ENCODE results near the gene SLC35F6. TPM values are rescaled to one million over a fixed set of nuclear protein-coding genes. Genes with fewer than 3 reads are reported as not detected.

The SLC35F6 gene
- total RNA-seq, 4 donors from 2014 or later, result 76.3 to 114 (median 86.2) TPM

- WGBS, result 83% methylated on average over 1 of the region's 1 CpG
- TF ChIP-seq POLR2A (IDR thresholded peaks at IDR 0.05) (no peak), POLR2AphosphoS5 (IDR thresholded peaks at IDR 0.05) (no peak), EP300 (IDR thresholded peaks at IDR 0.05) (no peak)
- TF ChIP-seq, protein P1, sequence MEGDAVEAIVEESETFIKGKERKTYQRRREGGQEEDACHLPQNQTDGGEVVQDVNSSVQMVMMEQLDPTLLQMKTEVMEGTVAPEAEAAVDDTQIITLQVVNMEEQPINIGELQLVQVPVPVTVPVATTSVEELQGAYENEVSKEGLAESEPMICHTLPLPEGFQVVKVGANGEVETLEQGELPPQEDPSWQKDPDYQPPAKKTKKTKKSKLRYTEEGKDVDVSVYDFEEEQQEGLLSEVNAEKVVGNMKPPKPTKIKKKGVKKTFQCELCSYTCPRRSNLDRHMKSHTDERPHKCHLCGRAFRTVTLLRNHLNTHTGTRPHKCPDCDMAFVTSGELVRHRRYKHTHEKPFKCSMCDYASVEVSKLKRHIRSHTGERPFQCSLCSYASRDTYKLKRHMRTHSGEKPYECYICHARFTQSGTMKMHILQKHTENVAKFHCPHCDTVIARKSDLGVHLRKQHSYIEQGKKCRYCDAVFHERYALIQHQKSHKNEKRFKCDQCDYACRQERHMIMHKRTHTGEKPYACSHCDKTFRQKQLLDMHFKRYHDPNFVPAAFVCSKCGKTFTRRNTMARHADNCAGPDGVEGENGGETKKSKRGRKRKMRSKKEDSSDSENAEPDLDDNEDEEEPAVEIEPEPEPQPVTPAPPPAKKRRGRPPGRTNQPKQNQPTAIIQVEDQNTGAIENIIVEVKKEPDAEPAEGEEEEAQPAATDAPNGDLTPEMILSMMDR (IDR thresholded peaks at IDR 0.05), result no peak
- peaks cover 17% of the 10 kb centered on the region for H3K4me1 ChIP-seq
- H3K4me3 ChIP-seq, result no peak overlapping the region
- H3K36me3 ChIP-seq, result no peaks in the 10 kb centered on the region
- no peak overlapping the region for H3K27ac ChIP-seq
- no peaks in the 10 kb centered on the region for H3K27me3 ChIP-seq
- no peak for DNase-seq (ENCODE audit: low spot score in 2 of 2)
- H3K9me3 ChIP-seq, result no peaks in the 10 kb centered on the region
Observed at GRCh38 chr2:26722911-26723310, 41.2 kb upstream of the SLC35F6 start.

DNA sequence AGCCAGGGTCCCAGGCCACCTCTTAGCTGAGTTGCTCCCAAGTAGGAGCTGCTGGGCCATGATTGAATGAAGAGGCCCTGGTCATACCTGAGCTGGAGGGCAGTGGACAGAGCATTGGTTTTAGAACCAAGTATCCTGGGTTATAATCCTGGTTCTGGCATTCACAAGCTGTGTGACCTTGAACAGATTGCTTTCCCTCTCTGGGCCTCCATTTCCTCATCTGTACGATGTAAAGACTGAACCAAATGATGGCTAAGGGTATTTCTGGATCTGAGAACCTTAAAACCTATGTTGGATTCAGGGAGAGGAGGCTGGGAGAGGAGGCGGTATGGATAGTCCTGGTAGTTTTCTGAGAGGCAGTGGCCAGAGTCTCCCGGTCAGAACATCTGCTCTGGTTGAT, 40.6 kb upstream of the SLC35F6 start:
- no peak for TF ChIP-seq POLR2AphosphoS5 (IDR thresholded peaks at IDR 0.05)
- TF ChIP-seq POLR2A (IDR thresholded peaks at IDR 0.05), result no peak
- TF ChIP-seq, protein P1 (IDR thresholded peaks at IDR 0.05), result no peak
- TF ChIP-seq EP300 (IDR thresholded peaks at IDR 0.05), result no peak
- Histone ChIP-seq H3K36me3 (no peaks in the 10 kb centered on the region), H3K27me3 (no peaks in the 10 kb centered on the region), H3K27ac (peak overlapping the region; percentile 30), H3K9me3 (no peaks in the 10 kb centered on the region), H3K4me3 (no peak overlapping the region), H3K4me1 (peaks cover 17% of the 10 kb centered on the region)
- no peak for DNase-seq (ENCODE audit: low spot score in 2 of 2)
- WGBS, result 97% methylated on average over 3 of the region's 3 CpGs

GRCh38 chr2:26723991-26724750, 39.9 kb upstream of the SLC35F6 start:
- Histone ChIP-seq H3K36me3 (no peaks in the 10 kb centered on the region), H3K27me3 (no peaks in the 10 kb centered on the region), H3K4me1 (peaks cover 17% of the 10 kb centered on the region), H3K9me3 (no peaks in the 10 kb centered on the region), H3K27ac (peak overlapping the region; percentile 30), H3K4me3 (no peak overlapping the region)
- DNase-seq (ENCODE audit: low spot score in 2 of 2), result no peak
- WGBS, result 55% methylated on average over 6 of the region's 14 CpGs
- TF ChIP-seq, protein P1 (IDR thresholded peaks at IDR 0.05), result no peak
- TF ChIP-seq POLR2A (IDR thresholded peaks at IDR 0.05), result no peak
- TF ChIP-seq POLR2AphosphoS5 (IDR thresholded peaks at IDR 0.05), result no peak
- TF ChIP-seq EP300 (IDR thresholded peaks at IDR 0.05), result no peak

DNA sequence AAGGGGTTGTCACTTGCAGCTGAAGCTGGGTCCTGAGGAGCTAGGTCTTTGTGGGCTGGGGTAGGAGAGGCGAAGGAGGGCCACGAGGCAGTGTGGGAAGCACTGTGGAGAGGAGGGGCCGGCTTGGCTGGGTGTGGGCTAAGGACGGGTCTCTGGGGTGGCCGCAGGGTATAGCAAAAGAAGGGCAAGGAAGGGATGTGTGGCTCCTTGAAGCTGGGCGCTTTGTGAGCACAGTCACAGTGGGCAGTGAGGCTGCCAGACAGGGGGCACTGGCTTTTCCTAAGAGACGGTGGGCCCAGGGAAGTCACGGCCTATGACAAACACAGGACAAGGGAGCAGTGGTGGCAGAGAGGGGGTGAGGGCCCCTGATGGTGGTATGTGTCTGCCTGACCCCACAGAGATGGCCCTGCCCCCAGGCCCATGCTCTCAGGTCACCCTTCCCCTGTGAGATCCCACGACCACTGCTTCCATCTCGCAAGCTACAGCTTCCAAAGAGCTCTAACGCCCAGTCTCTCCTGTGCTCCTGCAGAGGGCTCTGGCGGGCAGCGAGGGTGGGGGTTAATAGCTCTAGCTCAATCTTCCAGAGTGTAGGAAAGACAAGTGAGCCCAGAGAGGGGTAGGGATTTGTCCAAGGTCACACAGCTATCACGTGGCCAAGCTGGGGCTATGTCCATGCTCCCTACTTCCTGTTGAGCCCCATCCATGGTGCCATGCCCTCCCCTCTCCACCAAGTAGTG, 39.1 kb upstream of the SLC35F6 start:
- H3K4me3 ChIP-seq, result no peak overlapping the region
- DNase-seq (ENCODE audit: low spot score in 2 of 2), result no peak
- no peaks in the 10 kb centered on the region for H3K36me3 ChIP-seq
- peaks cover 16% of the 10 kb centered on the region for H3K4me1 ChIP-seq
- H3K9me3 ChIP-seq, result no peaks in the 10 kb centered on the region
- TF ChIP-seq POLR2AphosphoS5 (IDR thresholded peaks at IDR 0.05) (no peak), EP300 (IDR thresholded peaks at IDR 0.05) (no peak), POLR2A (IDR thresholded peaks at IDR 0.05) (no peak)
- WGBS, result 80% methylated on average over 12 of the region's 14 CpGs
- H3K27me3 ChIP-seq, result no peaks in the 10 kb centered on the region
- H3K27ac ChIP-seq, result peak overlapping the region; percentile 20

GRCh38 chr2:26725521-26725820, 38.6 kb upstream of the SLC35F6 start:
- TF ChIP-seq POLR2A (IDR thresholded peaks at IDR 0.05) (no peak), POLR2AphosphoS5 (IDR thresholded peaks at IDR 0.05) (no peak), EP300 (IDR thresholded peaks at IDR 0.05) (no peak)
- TF ChIP-seq, protein P1 (IDR thresholded peaks at IDR 0.05), result no peak
- Histone ChIP-seq H3K9me3 (no peaks in the 10 kb centered on the region), H3K36me3 (no peaks in the 10 kb centered on the region), H3K4me1 (peaks cover 11% of the 10 kb centered on the region), H3K27me3 (no peaks in the 10 kb centered on the region), H3K27ac (no peak overlapping the region), H3K4me3 (no peak overlapping the region)
- 100% methylated on average over 1 of the region's 7 CpGs for WGBS
- no peak for DNase-seq (ENCODE audit: low spot score in 2 of 2)

Measured in suprapubic skin (tissue), 4 donors.